GM12864 (cell line): ENCODE measurements around the gene NBAS.

ENCODE experiments used
- DNase-seq: peaks from one replicate; pipeline ENCODE4 v3.0.0-alpha.2; 2011; ENCODE audit warnings: low read depth
- H3K4me3 ChIP-seq: 2 replicates; pipeline ENCODE4 v1.5.1; 2011; ENCODE audit warnings: mild to moderate bottlenecking, low read depth, low read length, control low read depth
- TF ChIP-seq, protein P1 (sequence below): IDR thresholded peaks from 2 replicates; pipeline ENCODE4 v1.5.1; 2011; ENCODE audit warnings: low read depth, mild to moderate bottlenecking, moderate library complexity, low read length, control low read depth, inconsistent platforms; ENCODE audit errors: missing control alignments

NBAS gene

DNA sequence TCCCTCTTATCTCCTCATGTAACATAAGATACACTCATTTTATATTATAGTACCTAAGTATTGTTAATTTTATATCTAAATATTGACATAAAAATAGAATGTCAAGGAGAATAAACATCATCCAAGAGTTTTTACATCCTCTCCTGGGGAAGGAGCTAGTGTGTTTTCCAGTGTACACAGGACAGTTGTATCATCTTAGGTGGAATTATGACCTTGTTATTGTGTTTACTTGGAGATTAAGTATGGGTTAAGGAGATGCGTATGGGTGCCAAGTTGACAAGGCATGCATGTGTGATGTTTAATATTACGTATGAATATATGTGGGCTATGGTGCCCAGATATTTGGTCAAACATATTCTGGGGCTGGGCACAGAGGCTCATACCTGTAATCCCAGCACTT, 19.3 kb upstream of the NBAS start:
- TF ChIP-seq, protein P1, sequence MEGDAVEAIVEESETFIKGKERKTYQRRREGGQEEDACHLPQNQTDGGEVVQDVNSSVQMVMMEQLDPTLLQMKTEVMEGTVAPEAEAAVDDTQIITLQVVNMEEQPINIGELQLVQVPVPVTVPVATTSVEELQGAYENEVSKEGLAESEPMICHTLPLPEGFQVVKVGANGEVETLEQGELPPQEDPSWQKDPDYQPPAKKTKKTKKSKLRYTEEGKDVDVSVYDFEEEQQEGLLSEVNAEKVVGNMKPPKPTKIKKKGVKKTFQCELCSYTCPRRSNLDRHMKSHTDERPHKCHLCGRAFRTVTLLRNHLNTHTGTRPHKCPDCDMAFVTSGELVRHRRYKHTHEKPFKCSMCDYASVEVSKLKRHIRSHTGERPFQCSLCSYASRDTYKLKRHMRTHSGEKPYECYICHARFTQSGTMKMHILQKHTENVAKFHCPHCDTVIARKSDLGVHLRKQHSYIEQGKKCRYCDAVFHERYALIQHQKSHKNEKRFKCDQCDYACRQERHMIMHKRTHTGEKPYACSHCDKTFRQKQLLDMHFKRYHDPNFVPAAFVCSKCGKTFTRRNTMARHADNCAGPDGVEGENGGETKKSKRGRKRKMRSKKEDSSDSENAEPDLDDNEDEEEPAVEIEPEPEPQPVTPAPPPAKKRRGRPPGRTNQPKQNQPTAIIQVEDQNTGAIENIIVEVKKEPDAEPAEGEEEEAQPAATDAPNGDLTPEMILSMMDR, result no peak

GRCh38 chr2:15579641-15580040, 18.5 kb upstream of the NBAS start:
- TF ChIP-seq, protein P1, result no peak
- DNase-seq, result no peak
- no peak overlapping the region for H3K4me3 ChIP-seq

More for the DNA sequence above, 19.3 kb upstream of the NBAS start:
- no peak overlapping the region for H3K4me3 ChIP-seq
- no peak for DNase-seq

GRCh38 chr2:15577071-15577735, 16.1 kb upstream of the NBAS start:
- no peak overlapping the region for H3K4me3 ChIP-seq
- peak; percentile 55 for DNase-seq
- TF ChIP-seq, protein P1, result peak; percentile 84

GRCh38 chr2:15571729-15572128, 10.6 kb upstream of the NBAS start:
- no peak overlapping the region for H3K4me3 ChIP-seq
- DNase-seq, result no peak
- TF ChIP-seq, protein P1, result no peak

DNA sequence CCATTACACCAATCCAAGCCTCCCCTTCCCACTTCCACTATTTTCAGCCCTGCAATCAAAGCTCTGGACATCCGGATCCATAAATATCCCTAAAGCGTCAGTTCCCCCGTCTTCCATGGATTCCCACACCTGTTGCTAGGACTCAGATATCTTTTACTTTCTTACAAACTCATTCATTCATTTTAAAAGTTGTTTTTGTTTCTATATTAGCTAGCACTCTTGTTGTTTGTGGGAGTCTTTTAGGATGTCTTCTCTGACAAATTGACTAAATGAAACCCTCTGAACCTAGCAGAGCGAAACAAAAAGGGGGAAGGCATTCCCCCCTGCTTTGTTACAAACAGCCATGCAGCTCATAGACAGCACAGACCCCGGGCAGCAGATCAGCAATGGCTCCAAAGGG, 9.0 kb upstream of the NBAS start:
- TF ChIP-seq, protein P1, result no peak
- no peak overlapping the region for H3K4me3 ChIP-seq
- no peak for DNase-seq

DNA sequence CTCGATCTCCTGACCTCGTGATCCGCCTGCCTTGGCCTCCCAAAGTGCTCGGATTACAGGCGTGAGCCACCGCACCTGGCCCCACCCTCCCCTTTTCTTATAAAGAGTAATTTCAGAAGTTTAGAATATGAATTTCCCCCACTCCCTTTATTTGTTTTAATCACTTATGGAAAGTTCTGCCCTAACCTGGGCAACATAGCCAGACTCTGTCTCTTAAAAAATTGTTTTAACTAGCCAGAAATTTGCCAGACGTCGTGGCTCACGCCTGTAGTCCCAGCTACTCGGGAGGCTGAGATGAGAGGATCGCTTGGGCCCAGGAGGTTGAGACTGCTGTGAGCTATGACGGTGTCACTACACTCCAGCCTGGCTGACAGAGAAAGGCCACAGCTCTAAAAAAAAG, 7.7 kb upstream of the NBAS start:
- DNase-seq, result no peak
- no peak overlapping the region for H3K4me3 ChIP-seq
- TF ChIP-seq, protein P1, result no peak

DNA sequence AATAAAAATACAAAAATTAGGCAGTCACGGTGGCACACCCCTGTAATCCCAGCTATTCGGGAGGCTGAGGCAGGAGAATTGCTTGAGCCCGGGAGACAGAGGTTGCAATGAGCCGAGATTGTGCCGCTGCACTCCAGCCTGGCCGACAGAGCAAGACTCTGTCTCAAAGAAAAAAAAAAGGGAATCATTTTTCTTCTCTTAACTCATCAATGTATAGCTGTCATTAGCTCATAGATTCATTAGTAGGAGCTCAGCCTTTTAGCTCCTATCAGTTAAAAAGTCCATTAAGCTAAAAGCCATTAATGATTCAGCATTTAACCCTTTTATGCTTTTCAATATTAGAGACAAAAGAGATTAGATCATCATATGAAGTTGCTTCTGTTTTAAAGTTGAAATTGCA, 5.8 kb upstream of the NBAS start:
- TF ChIP-seq, protein P1, result no peak

More for the DNA sequence above, 5.8 kb upstream of the NBAS start:
- no peak for DNase-seq
- no peak overlapping the region for H3K4me3 ChIP-seq
